Measurements from ENCODE around the gene STARD5. TPM values are rescaled to one million over a fixed set of nuclear protein-coding genes. Genes with fewer than 3 reads are reported as not detected.

STARD5 gene
- total RNA-seq, 1 experiment from 2014 or later = 2.3 TPM

DNA sequence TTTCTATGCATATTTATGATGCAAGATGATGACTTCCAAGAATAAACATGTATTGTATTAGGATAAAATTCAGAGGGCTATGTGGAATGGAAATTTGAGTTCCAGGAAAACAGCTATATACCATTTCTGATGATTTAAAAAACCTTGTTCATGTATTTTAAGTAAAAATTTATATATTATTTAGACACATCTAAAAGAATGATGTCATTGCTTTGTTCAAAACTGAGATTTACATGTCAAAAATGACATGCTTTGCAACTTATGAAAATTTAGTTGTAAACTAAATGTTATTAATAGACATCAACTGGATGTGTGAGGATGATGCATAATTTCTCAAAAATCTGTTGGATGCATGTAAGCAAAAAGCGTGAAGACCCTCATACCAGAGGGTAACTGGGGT lies 2.3 kb downstream of the STARD5 start:
- H3K23me2 ChIP-seq (ENCODE audit: insufficient read length, low read depth, low read length, poor library complexity, severe bottlenecking) = peaks cover 3% of the 10 kb centered on the region
- H3T11ph ChIP-seq (ENCODE audit: low read length) = no peak overlapping the region
- H3K9ac ChIP-seq (ENCODE audit: extremely low read depth, insufficient read length, low read length) = no peak overlapping the region
- H3K79me1 ChIP-seq (ENCODE audit: insufficient read depth, low read depth, low read length, poor library complexity, severe bottlenecking) = no peaks in the 10 kb centered on the region
- no peak overlapping the region for H2AFZ ChIP-seq (ENCODE audit: low read length)
- H4K91ac ChIP-seq (ENCODE audit: insufficient read length, low read depth, low read length) = no peak overlapping the region
- no peak overlapping the region for H3K14ac ChIP-seq (ENCODE audit: insufficient read depth, low read length)
- Mint-ChIP-seq H3K9me3 (no peaks in the 10 kb centered on the region), H3K27me3 (ENCODE audit: low read depth) (peaks cover 9% of the 10 kb centered on the region), H3K36me3 (ENCODE audit: insufficient read depth in 1 of 3, low read depth in 3 of 3) (peaks cover under 1 to 11% (median 7%) of the 10 kb centered on the region in 3 experiments; a peak in 6 of 7 replicates), H3K27ac (no peak overlapping the region), H3K4me3 (no peak overlapping the region), H3K4me1 (peaks cover 12 to 13% of the 10 kb centered on the region in 2 experiments)
- no peak overlapping the region for H2AK5ac ChIP-seq (ENCODE audit: insufficient read length, low read length)
- H4K5ac ChIP-seq (ENCODE audit: insufficient read length, low read depth, low read length) = no peak overlapping the region
- no peak overlapping the region for H2BK12ac ChIP-seq (ENCODE audit: insufficient read length, low read depth, low read length)
- no peak overlapping the region for H4K8ac ChIP-seq (replicated peaks; ENCODE audit: insufficient read length, low read depth, low read length)
- H3K23ac ChIP-seq (ENCODE audit: insufficient read length, low read depth, low read length) = no peak overlapping the region
- H3K27ac ChIP-seq (ENCODE audit: insufficient read length, low read depth, low read length) = no peak overlapping the region
- no peaks in the 10 kb centered on the region for H3K4me1 ChIP-seq (ENCODE audit: insufficient read depth, low read length)
- no peak overlapping the region for H3K4me2 ChIP-seq (ENCODE audit: insufficient read depth, insufficient read length, low read length)
- H3K4ac ChIP-seq (ENCODE audit: low read depth, low read length) = no peak overlapping the region
- no peak overlapping the region for H3K56ac ChIP-seq (ENCODE audit: insufficient read length, low read depth, low read length)
- H2BK20ac ChIP-seq (ENCODE audit: low read depth, low read length, poor library complexity, severe bottlenecking) = no peak overlapping the region
- no peak overlapping the region for H2BK15ac ChIP-seq (ENCODE audit: low read depth, low read length)
- H3K18ac ChIP-seq (ENCODE audit: insufficient read length, low read depth, low read length) = no peak overlapping the region
- TF ChIP-seq, protein P1, sequence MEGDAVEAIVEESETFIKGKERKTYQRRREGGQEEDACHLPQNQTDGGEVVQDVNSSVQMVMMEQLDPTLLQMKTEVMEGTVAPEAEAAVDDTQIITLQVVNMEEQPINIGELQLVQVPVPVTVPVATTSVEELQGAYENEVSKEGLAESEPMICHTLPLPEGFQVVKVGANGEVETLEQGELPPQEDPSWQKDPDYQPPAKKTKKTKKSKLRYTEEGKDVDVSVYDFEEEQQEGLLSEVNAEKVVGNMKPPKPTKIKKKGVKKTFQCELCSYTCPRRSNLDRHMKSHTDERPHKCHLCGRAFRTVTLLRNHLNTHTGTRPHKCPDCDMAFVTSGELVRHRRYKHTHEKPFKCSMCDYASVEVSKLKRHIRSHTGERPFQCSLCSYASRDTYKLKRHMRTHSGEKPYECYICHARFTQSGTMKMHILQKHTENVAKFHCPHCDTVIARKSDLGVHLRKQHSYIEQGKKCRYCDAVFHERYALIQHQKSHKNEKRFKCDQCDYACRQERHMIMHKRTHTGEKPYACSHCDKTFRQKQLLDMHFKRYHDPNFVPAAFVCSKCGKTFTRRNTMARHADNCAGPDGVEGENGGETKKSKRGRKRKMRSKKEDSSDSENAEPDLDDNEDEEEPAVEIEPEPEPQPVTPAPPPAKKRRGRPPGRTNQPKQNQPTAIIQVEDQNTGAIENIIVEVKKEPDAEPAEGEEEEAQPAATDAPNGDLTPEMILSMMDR (conservative IDR thresholded peaks at IDR 0.05) = no peak
- no peak for DNase-seq
- no peaks in the 10 kb centered on the region for H4K20me1 ChIP-seq (ENCODE audit: control insufficient read depth, insufficient read depth, insufficient read length)
- no peaks in the 10 kb centered on the region for H3K79me2 ChIP-seq (ENCODE audit: insufficient read depth, low read length)
- H3K9me3 ChIP-seq (ENCODE audit: control insufficient read depth, low read depth, low read length) = no peaks in the 10 kb centered on the region
- H2BK120ac ChIP-seq (ENCODE audit: low read depth, low read length, poor library complexity, severe bottlenecking) = no peak overlapping the region
- H3K27me3 ChIP-seq (ENCODE audit: insufficient read depth, low read length) = no peaks in the 10 kb centered on the region
- H2BK5ac ChIP-seq (ENCODE audit: insufficient read length, low read length) = no peak overlapping the region
- WGBS (ENCODE audit: extremely low coverage, insufficient read length, low lambda C conversion rate) = no CpG with 5 or more reads among the region's 1 CpG
